Measurements from ENCODE around the gene GOLGA6L10. TPM values are rescaled to one million over a fixed set of nuclear protein-coding genes. Genes with fewer than 3 reads are reported as not detected.

Gene GOLGA6L10
- total RNA-seq, 1 donor: 0.45 TPM

DNA sequence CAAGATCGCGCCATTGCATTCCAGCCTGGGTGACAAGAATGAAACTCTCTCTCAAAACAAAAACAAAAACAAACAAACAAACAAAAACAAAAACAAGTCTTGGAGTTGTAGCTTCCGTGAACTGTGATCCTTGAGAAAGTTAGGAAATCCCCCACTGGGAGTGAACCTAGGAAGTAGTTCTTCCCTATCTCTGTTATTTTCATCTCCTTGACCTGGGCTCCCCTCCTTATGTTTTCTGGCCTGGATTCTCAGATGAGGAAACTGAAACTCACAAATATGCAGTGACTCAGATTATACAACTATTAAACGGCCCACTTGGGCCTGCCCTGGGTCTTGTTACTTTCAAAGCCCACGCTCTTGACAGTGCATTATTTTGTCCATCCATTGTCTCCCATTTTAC is 57.0 kb downstream of the GOLGA6L10 start:
- TF ChIP-seq, protein P1, sequence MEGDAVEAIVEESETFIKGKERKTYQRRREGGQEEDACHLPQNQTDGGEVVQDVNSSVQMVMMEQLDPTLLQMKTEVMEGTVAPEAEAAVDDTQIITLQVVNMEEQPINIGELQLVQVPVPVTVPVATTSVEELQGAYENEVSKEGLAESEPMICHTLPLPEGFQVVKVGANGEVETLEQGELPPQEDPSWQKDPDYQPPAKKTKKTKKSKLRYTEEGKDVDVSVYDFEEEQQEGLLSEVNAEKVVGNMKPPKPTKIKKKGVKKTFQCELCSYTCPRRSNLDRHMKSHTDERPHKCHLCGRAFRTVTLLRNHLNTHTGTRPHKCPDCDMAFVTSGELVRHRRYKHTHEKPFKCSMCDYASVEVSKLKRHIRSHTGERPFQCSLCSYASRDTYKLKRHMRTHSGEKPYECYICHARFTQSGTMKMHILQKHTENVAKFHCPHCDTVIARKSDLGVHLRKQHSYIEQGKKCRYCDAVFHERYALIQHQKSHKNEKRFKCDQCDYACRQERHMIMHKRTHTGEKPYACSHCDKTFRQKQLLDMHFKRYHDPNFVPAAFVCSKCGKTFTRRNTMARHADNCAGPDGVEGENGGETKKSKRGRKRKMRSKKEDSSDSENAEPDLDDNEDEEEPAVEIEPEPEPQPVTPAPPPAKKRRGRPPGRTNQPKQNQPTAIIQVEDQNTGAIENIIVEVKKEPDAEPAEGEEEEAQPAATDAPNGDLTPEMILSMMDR (IDR thresholded peaks at IDR 0.05; ENCODE audit: insufficient read depth, low read length): no peak
- no peak overlapping the region for H3K4me3 ChIP-seq (ENCODE audit: low read depth, low read length)
- no peak for DNase-seq (ENCODE audit: low read depth)

Other genes starting within 250 kb of the GOLGA6L10 start
- gene EFL1, start 86.7 kb downstream of the GOLGA6L10 start, total RNA-seq (ENCODE audit: low replicate concordance): 18.6 and 36.7 TPM in 2 replicates
- 0.25 and 1.4 TPM in 2 replicates for gene SAXO2, start 86.7 kb downstream of the GOLGA6L10 start, total RNA-seq (ENCODE audit: low replicate concordance)
- 1.2 and 6.3 TPM in 2 replicates for gene GOLGA6L9, start 80.3 kb upstream of the GOLGA6L10 start, total RNA-seq (ENCODE audit: low replicate concordance)
- 1,865 and 2,773 TPM in 2 replicates for gene RPS17, start 191.0 kb upstream of the GOLGA6L10 start, total RNA-seq (ENCODE audit: low replicate concordance)

Data from fibroblast of the aortic adventitia (primary cell).